GM12878 (cell line): ENCODE data around the gene CDPF1. TPM values are rescaled to one million over a fixed set of nuclear protein-coding genes. Genes with fewer than 3 reads are reported as not detected.

Experiments used
- ATAC-seq: fragments of 200-7000 bp; cut with Tn5 transposase; 3 replicates; pipeline ENCODE4 v1.9.1; 2020; ENCODE audit warnings: mild to moderate bottlenecking, moderate library complexity
- BruUV-seq: library from RNA; stranded (reverse); fragments of 400-500 nt; replicated peaks from 2 replicates; lab custom pipeline; 2021; lab: Mats Ljungman, UMichigan
- CTCF ChIA-PET: fragments of 300-600 bp; sonication (Branson Sonifier 250); formaldehyde crosslinking; extraction: SDS; loops from one replicate; lab custom pipeline; 2021; ENCODE audit warnings: inconsistent platforms; lab: Yijun Ruan, JAX
- POLR2A ChIA-PET: fragments of 350-600 bp; formaldehyde crosslinking; extraction: SDS; loops from one replicate; lab custom pipeline; 2021; ENCODE audit warnings: inconsistent platforms; lab: Charles Lee
- RAD21 ChIA-PET: fragments of 300-600 bp; sonication (Branson Sonifier 250); formaldehyde crosslinking; loops from one replicate; lab custom pipeline; 2023; ENCODE audit warnings: antibody characterized with exemption; ENCODE audit not compliant: unreplicated experiment; lab: Charles Lee
- SMC1A ChIA-PET: fragments of 300-600 bp; sonication (Branson Sonifier 250); formaldehyde crosslinking; loops from one replicate; lab custom pipeline; 2023; ENCODE audit not compliant: unreplicated experiment, uncharacterized antibody; lab: Charles Lee
- DNase-seq: peaks from one replicate; pipeline ENCODE4 v3.0.0-alpha.2; 2011; ENCODE audit warnings: low read depth, low spot score
- FAIRE-seq: peaks from 3 replicates; lab custom pipeline; 2011; peaks lifted over from hg19 to GRCh38; lab: Jason Lieb, UNC
- H2AFZ ChIP-seq: 2 replicates; pipeline ENCODE4 v1.6.0; 2011; ENCODE audit warnings: low read depth, low read length, control low read depth; ENCODE audit not compliant: control insufficient read depth
- H3K27ac ChIP-seq: 2 replicates; pipeline ENCODE4 v1.5.1; 2011; ENCODE audit warnings: control low read depth; ENCODE audit not compliant: control insufficient read depth, insufficient read depth
- H3K27me3 ChIP-seq, 2 experiments: replicated peaks in 1 of 2; 2 replicates each; pipeline versions ENCODE4 v1.6.0 to v1.6.1; 2011; ENCODE audit warnings: low read length in 1 of 2; ENCODE audit not compliant: control insufficient read depth in 2 of 2, insufficient read depth in 2 of 2
- H3K36me3 ChIP-seq, 2 experiments: 2 replicates each; pipeline ENCODE4 v1.5.1; 2011; ENCODE audit warnings: low read length in 1 of 2; ENCODE audit not compliant: control insufficient read depth in 2 of 2, insufficient read depth in 2 of 2
- H3K4me1 ChIP-seq: 2 replicates; pipeline ENCODE4 v1.6.1; 2011; ENCODE audit warnings: mild to moderate bottlenecking, low read length, moderate library complexity, mixed read lengths; ENCODE audit not compliant: control insufficient read depth, insufficient read depth
- H3K4me2 ChIP-seq: 2 replicates; pipeline ENCODE4 v1.6.0; 2011; ENCODE audit warnings: control low read depth; ENCODE audit not compliant: control insufficient read depth, insufficient read depth
- H3K4me3 ChIP-seq: fragments of 200-600 bp; sonication (generic); 2 replicates; pipeline ENCODE4 v1.5.1; 2016
- H3K79me2 ChIP-seq: 2 replicates; pipeline ENCODE4 v1.6.0; 2011; ENCODE audit warnings: low read length; ENCODE audit not compliant: control insufficient read depth, insufficient read depth
- H3K9ac ChIP-seq: 2 replicates; pipeline ENCODE4 v1.8.0; 2011; ENCODE audit warnings: low read length, control low read depth, mixed read lengths; ENCODE audit not compliant: control insufficient read depth, insufficient read depth
- H3K9me3 ChIP-seq: replicated peaks from 3 replicates; pipeline ENCODE4 v1.5.1; 2011; ENCODE audit warnings: mild to moderate bottlenecking, low read length; ENCODE audit not compliant: control insufficient read depth, insufficient read depth
- H4K20me1 ChIP-seq: 2 replicates; pipeline ENCODE4 v1.6.0; 2011; ENCODE audit not compliant: control insufficient read depth, insufficient read depth
- BACH1 ChIP-seq: fragments of 450-650 bp; IDR thresholded peaks from 2 replicates; pipeline ENCODE4 v1.6.1; 2017; ENCODE audit warnings: mild to moderate bottlenecking, borderline replicate concordance
- CBFB ChIP-seq: IDR thresholded peaks from 2 replicates; pipeline ENCODE4 v1.6.1; 2016; ENCODE audit warnings: antibody characterized with exemption, low read depth
- GATAD2B ChIP-seq: fragments of 450-650 bp; conservative IDR thresholded peaks from 2 replicates; pipeline ENCODE4 v1.6.1; 2017; ENCODE audit warnings: low read depth, mild to moderate bottlenecking, moderate library complexity
- HDGF ChIP-seq: fragments of 450-650 bp; IDR thresholded peaks from 2 replicates; pipeline ENCODE4 v1.6.1; 2016; ENCODE audit warnings: antibody characterized with exemption
- NFIC ChIP-seq: IDR thresholded peaks from 2 replicates; pipeline ENCODE4 v1.6.1; 2012; ENCODE audit warnings: low read depth, mild to moderate bottlenecking, inconsistent platforms, low read length, moderate library complexity
- ZNF207 ChIP-seq: fragments of 450-650 bp; IDR thresholded peaks from 2 replicates; pipeline ENCODE4 v1.6.1; 2014; ENCODE audit warnings: antibody characterized with exemption, mild to moderate bottlenecking, borderline replicate concordance
- ZNF217 ChIP-seq: fragments of 450-650 bp; IDR thresholded peaks from 2 replicates; pipeline ENCODE4 v1.6.1; 2017; ENCODE audit warnings: antibody characterized with exemption, mild to moderate bottlenecking
- WGBS: methylation state at CpG from one replicate; pipeline ENCODE4 v1.1.6; 2016; ENCODE audit warnings: low lambda C conversion rate; ENCODE audit not compliant: insufficient replicate concordance, insufficient coverage; ENCODE audit errors: missing lambda C conversion rate; 5-methylcytosine and 5-hydroxymethylcytosine counted together
- in situ Hi-C: fragments of 300-500 bp; cut with MboI; formaldehyde crosslinking; loops from 9 replicates; pipeline ENCODE4 v1.14.3; 2018; ENCODE audit warnings: mixed read lengths
- intact Hi-C: fragments of 100-400 bp; cut with micrococcal nuclease; formaldehyde crosslinking; loops from one replicate; pipeline ENCODE4 v1.14.2; 2022; ENCODE audit not compliant: unreplicated experiment
- polyA plus RNA-seq, 11 experiments: library from polyadenylated mRNA; depleted of rRNA in 4 of 11; unstranded in 6 of 11; stranded (reverse) in 5 of 11; fragments of >200 nt; fragmentation: Nextera tagmentation in 4 of 11; fragmentation: Illumina TruSeq in 1 of 11; extraction: Ambion mirVana in 4 of 11; extraction: Trizol in 1 of 11; gene quantifications; 1 replicate in 1 of 11; 2 replicates in 10 of 11; pipeline versions ENCODE4 v1.2.1 to v1.2.3, GENCODE V29; 2011 to 2016; ENCODE audit warnings: inconsistent platforms in 2 of 11, missing spikeins in 2 of 11, low read depth in 1 of 11
- total RNA-seq, 4 experiments: library from RNA; depleted of rRNA in 3 of 4; stranded (reverse); fragments of >200 nt in 3 of 4; fragmentation: Illumina TruSeq in 1 of 4; extraction: Trizol in 1 of 4; gene quantifications; 2 replicates each; pipeline versions ENCODE4 v1.2.1 to v1.2.3, GENCODE V29; 2013 to 2021
- TF ChIP-seq, protein P1 (sequence below): fragments of 450-650 bp; formaldehyde crosslinking; IDR thresholded peaks from 2 replicates; pipeline ENCODE4 v1.5.0; 2022; ENCODE audit warnings: mild to moderate bottlenecking, missing genetic modification characterization
- TF ChIP-seq, protein P2 (sequence below): IDR thresholded peaks from 2 replicates; pipeline ENCODE4 v1.6.1; 2012; ENCODE audit warnings: low read depth, low read length, improper control_type of control experiment

CDPF1 gene
- total and polyA plus RNA-seq, 10 of the 15 experiments (the other 5 are each of a cell fraction or from before 2014, with no cell fraction given) = 1.0 to 22.4 (median 7.9) TPM

DNA sequence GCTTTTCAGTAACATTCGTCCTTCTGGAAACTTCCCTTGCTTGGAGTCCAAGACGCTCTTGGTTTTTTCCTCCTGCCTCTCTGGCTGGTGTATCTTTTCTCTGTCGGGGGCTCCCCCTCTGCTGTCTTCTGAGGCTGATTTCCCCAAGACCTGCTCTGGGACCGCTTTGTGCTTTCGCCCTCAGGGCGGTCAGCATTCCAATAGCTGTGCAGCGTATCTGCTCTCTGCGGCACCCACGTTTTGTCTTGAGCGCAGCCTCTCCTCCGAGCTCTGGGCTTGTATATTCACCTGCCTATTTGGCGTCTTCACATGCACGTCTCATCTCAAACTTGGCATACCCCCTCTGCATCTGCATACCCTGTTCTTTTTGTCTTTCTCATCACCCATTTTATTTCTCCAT lies 49.0 kb upstream of the CDPF1 start:
- Histone ChIP-seq H3K4me1 (peaks cover 16% of the 10 kb centered on the region), H3K27me3 (no peaks in the 10 kb centered on the region), H3K4me3 (no peak overlapping the region), H4K20me1 (no peaks in the 10 kb centered on the region), H3K9me3 (no peaks in the 10 kb centered on the region), H3K27ac (no peak overlapping the region), H3K79me2 (peaks cover 44% of the 10 kb centered on the region), H3K36me3 (peaks cover 5 to 16% of the 10 kb centered on the region in 2 experiments), H2AFZ (no peak overlapping the region), H3K9ac (no peak overlapping the region), H3K4me2 (peak overlapping the region; percentile 63)
- BruUV-seq = no TSS peak
- POLR2A ChIA-PET = interaction anchor here (0.8 to 1.0 kb wide), 2 partner anchors 14 to 37 kb away, joined by 4 to 5 read pairs; no protein-coding TSS in a partner anchor
- over 99% methylated on average over 13 of the region's 13 CpGs for WGBS
- SMC1A ChIA-PET = no interaction called here
- intact Hi-C loops (loop anchor here (5.0 kb wide), 2 partner anchors 47 to 177 kb away; partner anchors contain the start of gene CDPF1), in situ Hi-C loops (no loop called here)
- CTCF ChIA-PET = interaction anchor here (1.2 kb wide), 1 partner anchor 69 kb away, joined by 3 read pairs; no protein-coding TSS in a partner anchor
- RAD21 ChIA-PET = no interaction called here
- no peak for ATAC-seq
- DNase-seq = no peak
- FAIRE-seq = no peak
- TF ChIP-seq CBFB (no peak), NFIC (no peak), ZNF217 (no peak), GATAD2B (no peak), ZNF207 (no peak), HDGF (no peak), BACH1 (no peak)
- TF ChIP-seq, protein P1, sequence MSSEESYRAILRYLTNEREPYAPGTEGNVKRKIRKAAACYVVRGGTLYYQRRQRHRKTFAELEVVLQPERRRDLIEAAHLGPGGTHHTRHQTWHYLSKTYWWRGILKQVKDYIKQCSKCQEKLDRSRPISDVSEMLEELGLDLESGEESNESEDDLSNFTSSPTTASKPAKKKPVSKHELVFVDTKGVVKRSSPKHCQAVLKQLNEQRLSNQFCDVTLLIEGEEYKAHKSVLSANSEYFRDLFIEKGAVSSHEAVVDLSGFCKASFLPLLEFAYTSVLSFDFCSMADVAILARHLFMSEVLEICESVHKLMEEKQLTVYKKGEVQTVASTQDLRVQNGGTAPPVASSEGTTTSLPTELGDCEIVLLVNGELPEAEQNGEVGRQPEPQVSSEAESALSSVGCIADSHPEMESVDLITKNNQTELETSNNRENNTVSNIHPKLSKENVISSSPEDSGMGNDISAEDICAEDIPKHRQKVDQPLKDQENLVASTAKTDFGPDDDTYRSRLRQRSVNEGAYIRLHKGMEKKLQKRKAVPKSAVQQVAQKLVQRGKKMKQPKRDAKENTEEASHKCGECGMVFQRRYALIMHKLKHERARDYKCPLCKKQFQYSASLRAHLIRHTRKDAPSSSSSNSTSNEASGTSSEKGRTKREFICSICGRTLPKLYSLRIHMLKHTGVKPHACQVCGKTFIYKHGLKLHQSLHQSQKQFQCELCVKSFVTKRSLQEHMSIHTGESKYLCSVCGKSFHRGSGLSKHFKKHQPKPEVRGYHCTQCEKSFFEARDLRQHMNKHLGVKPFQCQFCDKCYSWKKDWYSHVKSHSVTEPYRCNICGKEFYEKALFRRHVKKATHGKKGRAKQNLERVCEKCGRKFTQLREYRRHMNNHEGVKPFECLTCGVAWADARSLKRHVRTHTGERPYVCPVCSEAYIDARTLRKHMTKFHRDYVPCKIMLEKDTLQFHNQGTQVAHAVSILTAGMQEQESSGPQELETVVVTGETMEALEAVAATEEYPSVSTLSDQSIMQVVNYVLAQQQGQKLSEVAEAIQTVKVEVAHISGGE (CRISPR knock-in tag) = no peak
- TF ChIP-seq, protein P2, sequence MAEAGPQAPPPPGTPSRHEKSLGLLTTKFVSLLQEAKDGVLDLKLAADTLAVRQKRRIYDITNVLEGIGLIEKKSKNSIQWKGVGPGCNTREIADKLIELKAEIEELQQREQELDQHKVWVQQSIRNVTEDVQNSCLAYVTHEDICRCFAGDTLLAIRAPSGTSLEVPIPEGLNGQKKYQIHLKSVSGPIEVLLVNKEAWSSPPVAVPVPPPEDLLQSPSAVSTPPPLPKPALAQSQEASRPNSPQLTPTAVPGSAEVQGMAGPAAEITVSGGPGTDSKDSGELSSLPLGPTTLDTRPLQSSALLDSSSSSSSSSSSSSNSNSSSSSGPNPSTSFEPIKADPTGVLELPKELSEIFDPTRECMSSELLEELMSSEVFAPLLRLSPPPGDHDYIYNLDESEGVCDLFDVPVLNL = no peak
- TF ChIP-seq, all 136 proteins: peak for 0
